HCT116 (cell line): ENCODE measurements around the gene IL1RAP. TPM values are rescaled to one million over a fixed set of nuclear protein-coding genes. Genes with fewer than 3 reads are reported as not detected.

Experiments
- ATAC-seq: fragments of 200-7000 bp; cut with Tn5 transposase; 2 replicates; pipeline ENCODE4 v1.9.1; 2020; ENCODE audit warnings: mild to moderate bottlenecking, moderate library complexity
- BruUV-seq: library from RNA; stranded (reverse); fragments of 400-500 nt; replicated peaks from 2 replicates; lab custom pipeline; 2021; lab: Mats Ljungman, UMichigan
- CTCF ChIA-PET: fragments of 300-600 bp; sonication (Branson Sonifier 250); formaldehyde crosslinking; loops from one replicate; lab custom pipeline; 2021; ENCODE audit warnings: antibody characterized with exemption; lab: Charles Lee
- POLR2A ChIA-PET: fragments of 300-600, 350-600 bp; sonication (Branson Sonifier 250); formaldehyde crosslinking; loops from one replicate; lab custom pipeline; 2021; ENCODE audit warnings: antibody characterized with exemption; lab: Charles Lee
- RAD21 ChIA-PET, 2 experiments: fragments of 300-600 bp; sonication (Branson Sonifier 250); formaldehyde crosslinking; loops; one replicate each; lab custom pipeline; 2023; ENCODE audit warnings: low total read pairs in 2 of 2; ENCODE audit not compliant: uncharacterized antibody in 2 of 2, unreplicated experiment in 2 of 2, low non-redundant PET in 1 of 2; lab: Charles Lee
- DNase-seq: peaks from one replicate; pipeline ENCODE4 v3.0.0-alpha.2; 2010; ENCODE audit warnings: low read depth, low spot score
- H2AFZ ChIP-seq: fragments of 200-600 bp; shearing (Covaris generic), sonication (generic); 2 replicates; pipeline ENCODE4 v1.6.1; 2017; ENCODE audit warnings: low read depth, mixed run types, mixed read lengths, antibody characterized with exemption, low read length; ENCODE audit not compliant: poor library complexity, severe bottlenecking
- H3K27ac ChIP-seq: 2 replicates; pipeline ENCODE4 v1.5.1; 2012; ENCODE audit warnings: low read depth, low read length
- H3K27me3 ChIP-seq: fragments of 200-600 bp; sonication (generic); 2 replicates; pipeline ENCODE4 v1.6.1; 2016; ENCODE audit warnings: mixed run types, low read length, mixed read lengths; ENCODE audit not compliant: insufficient read depth
- H3K36me3 ChIP-seq, 2 experiments: fragments of 200-500 bp in 1 of 2; fragments of 200-600 bp in 1 of 2; sonication (Bioruptor generic) in 1 of 2; sonication (generic) in 1 of 2; 2 replicates each; pipeline versions ENCODE4 v1.5.1 to v1.6.1; 2014 to 2016; ENCODE audit warnings: low read length in 2 of 2, inconsistent platforms in 1 of 2, mixed read lengths in 1 of 2, mixed run types in 1 of 2; ENCODE audit not compliant: insufficient read depth in 2 of 2, control insufficient read depth in 1 of 2
- H3K4me1 ChIP-seq, 2 experiments: fragments of 200-600 bp in 1 of 2; sonication (generic) in 1 of 2; 2 replicates each; pipeline versions ENCODE4 v1.5.1 to v1.6.1; 2012 to 2017; ENCODE audit warnings: low read length in 2 of 2, inconsistent platforms in 1 of 2, mild to moderate bottlenecking in 1 of 2, mixed read lengths in 1 of 2, mixed run types in 1 of 2, moderate library complexity in 1 of 2; ENCODE audit not compliant: insufficient read depth in 2 of 2, control insufficient read depth in 1 of 2
- H3K4me2 ChIP-seq: fragments of 200-600 bp; sonication (generic); 2 replicates; pipeline ENCODE4 v1.6.1; 2017; ENCODE audit warnings: mixed run types, low read length, mixed read lengths
- H3K4me3 ChIP-seq, 2 experiments: fragments of 200-600 bp in 1 of 2; sonication (generic) in 1 of 2; replicated peaks in 1 of 2; 2 replicates each; pipeline ENCODE4 v1.5.1; 2011 to 2016; ENCODE audit warnings: low read length in 2 of 2, control low read depth in 1 of 2, low read depth in 1 of 2, mild to moderate bottlenecking in 1 of 2, mixed read lengths in 1 of 2, mixed run types in 1 of 2
- H3K79me2 ChIP-seq: fragments of 200-600 bp; sonication (generic); 2 replicates; pipeline ENCODE4 v1.6.1; 2017; ENCODE audit warnings: mild to moderate bottlenecking, mixed run types, low read length, moderate library complexity, mixed read lengths; ENCODE audit not compliant: insufficient read depth
- H3K9ac ChIP-seq: fragments of 200-600 bp; sonication (generic); 2 replicates; pipeline ENCODE4 v1.6.1; 2016; ENCODE audit warnings: low read length, mixed read lengths
- H3K9me2 ChIP-seq: fragments of 200-600 bp; sonication (generic), shearing (Covaris generic); 2 replicates; pipeline ENCODE4 v1.6.1; 2017; ENCODE audit warnings: mixed run types, mild to moderate bottlenecking, moderate library complexity; ENCODE audit not compliant: insufficient read depth
- H3K9me3 ChIP-seq, 2 experiments: fragments of 200-500 bp in 1 of 2; fragments of 200-600 bp in 1 of 2; sonication (Bioruptor generic) in 1 of 2; sonication (generic) in 1 of 2; 2 replicates each; pipeline ENCODE4 v1.6.1; 2014 to 2017; ENCODE audit warnings: low read length in 2 of 2, mixed read lengths in 2 of 2, inconsistent platforms in 1 of 2, low read depth in 1 of 2, mild to moderate bottlenecking in 1 of 2, mixed run types in 1 of 2, moderate library complexity in 1 of 2; ENCODE audit not compliant: control insufficient read depth in 1 of 2, insufficient read depth in 1 of 2
- H4K20me1 ChIP-seq: fragments of 200-600 bp; sonication (generic), shearing (Covaris generic); 2 replicates; pipeline ENCODE4 v1.6.1; 2017; ENCODE audit warnings: mixed run types, mild to moderate bottlenecking, moderate library complexity; ENCODE audit not compliant: insufficient read depth
- ATF3 ChIP-seq: IDR thresholded peaks from 2 replicates; pipeline ENCODE4 v1.6.1; 2012
- CBX3 ChIP-seq: IDR thresholded peaks from 2 replicates; pipeline ENCODE4 v1.6.1; 2012; ENCODE audit warnings: low read depth
- EGR1 ChIP-seq: IDR thresholded peaks from 2 replicates; pipeline ENCODE4 v1.6.1; 2012; ENCODE audit warnings: low read depth
- ELF1 ChIP-seq: IDR thresholded peaks from 2 replicates; pipeline ENCODE4 v1.6.1; 2012; ENCODE audit warnings: low read depth, borderline replicate concordance
- EZH2 ChIP-seq: fragments of 200-600 bp; sonication (generic); IDR thresholded peaks from 2 replicates; pipeline ENCODE4 v1.6.1; 2017; ENCODE audit warnings: antibody characterized with exemption, mixed run types
- EZH2phosphoT487 ChIP-seq: fragments of 200-600 bp; IDR thresholded peaks from 2 replicates; pipeline ENCODE4 v1.6.1; 2018; ENCODE audit warnings: antibody characterized with exemption, borderline replicate concordance
- FOSL1 ChIP-seq: IDR thresholded peaks from 2 replicates; pipeline ENCODE4 v1.6.1; 2012; ENCODE audit warnings: low read depth
- MAX ChIP-seq: IDR thresholded peaks from 2 replicates; pipeline ENCODE4 v1.6.1; 2012
- POLR2A ChIP-seq: IDR thresholded peaks from 2 replicates; pipeline ENCODE4 v1.7.0; 2011; ENCODE audit warnings: borderline replicate concordance; ENCODE audit not compliant: insufficient read depth, insufficient read length; ENCODE audit errors: extremely low read depth
- REST ChIP-seq: IDR thresholded peaks from 2 replicates; pipeline ENCODE4 v1.6.1; 2012; ENCODE audit warnings: low read depth
- SIN3A ChIP-seq: IDR thresholded peaks from 2 replicates; pipeline ENCODE4 v1.6.1; 2012; ENCODE audit warnings: low read depth
- SP1 ChIP-seq: IDR thresholded peaks from 2 replicates; pipeline ENCODE4 v1.6.1; 2012; ENCODE audit warnings: low read depth
- SRF ChIP-seq: IDR thresholded peaks from 2 replicates; pipeline ENCODE4 v1.6.1; 2012; ENCODE audit warnings: low read depth
- TCF7L2 ChIP-seq: IDR thresholded peaks from 2 replicates; pipeline ENCODE4 v1.7.0; 2011; ENCODE audit warnings: borderline replicate concordance, inconsistent platforms; ENCODE audit not compliant: insufficient read depth, insufficient read length; ENCODE audit errors: extremely low read depth
- YY1 ChIP-seq: IDR thresholded peaks from 2 replicates; pipeline ENCODE4 v1.6.1; 2011; ENCODE audit warnings: low read length, low read depth, moderate library complexity, mild to moderate bottlenecking; ENCODE audit not compliant: insufficient replicate concordance; ENCODE audit errors: extremely low read depth
- ZBTB33 ChIP-seq: IDR thresholded peaks from 2 replicates; pipeline ENCODE4 v1.6.1; 2011; ENCODE audit warnings: mild to moderate bottlenecking, low read length, moderate library complexity; ENCODE audit not compliant: insufficient replicate concordance; ENCODE audit errors: extremely low read depth
- ZFX ChIP-seq: fragments of 450-650 bp; IDR thresholded peaks from 2 replicates; pipeline ENCODE4 v1.6.1; 2017
- intact Hi-C: fragments of 100-400 bp; cut with micrococcal nuclease; formaldehyde crosslinking; loops from 2 replicates; pipeline ENCODE4 v1.10.0; 2022
- total RNA-seq: library from RNA; stranded (reverse); gene quantifications from one replicate; pipeline ENCODE4 v1.2.1, GENCODE V29; 2021; ENCODE audit not compliant: unreplicated experiment

IL1RAP gene
- total RNA-seq, 1 experiment from 2014 or later: 5.8 TPM

GRCh38 chr3:190589326-190589725, 75.4 kb downstream of the IL1RAP start:
- intact Hi-C loops: no loop called here
- no peak overlapping the region for H3K9ac ChIP-seq
- no peak for TF ChIP-seq ZFX
- no peak for TF ChIP-seq SP1
- TF ChIP-seq, all 23 proteins: peak for 0
- Histone ChIP-seq H3K79me2 (no peaks in the 10 kb centered on the region), H4K20me1 (no peaks in the 10 kb centered on the region), H3K4me1 (peaks cover 11 to 25% of the 10 kb centered on the region in 2 experiments), H3K9me2 (no peaks in the 10 kb centered on the region), H3K4me3 (no peak overlapping the region), H3K4me2 (no peak overlapping the region), H3K9me3 (no peaks in the 10 kb centered on the region), H3K27me3 (no peaks in the 10 kb centered on the region), H3K27ac (no peak overlapping the region), H2AFZ (no peak overlapping the region), H3K36me3 (no peaks in the 10 kb centered on the region)
- CTCF ChIA-PET: no interaction called here
- DNase-seq (no peak), ATAC-seq (no peak)
- BruUV-seq: no TSS peak
- POLR2A ChIA-PET: no interaction called here
- RAD21 ChIA-PET: no interaction called here

- DNase-seq (no peak), ATAC-seq (no peak)
- no peaks in the 10 kb centered on the region for H3K9me3 ChIP-seq
- no peak overlapping the region for H3K9ac ChIP-seq
- H3K27ac ChIP-seq: no peak overlapping the region
- H3K4me1 ChIP-seq: peaks cover 7 to 13% of the 10 kb centered on the region in 2 experiments
- H3K4me3 ChIP-seq: no peak overlapping the region
- POLR2A ChIA-PET: no interaction called here
- H3K36me3 ChIP-seq: no peaks in the 10 kb centered on the region
- no peak overlapping the region for H2AFZ ChIP-seq
- H3K4me2 ChIP-seq: no peak overlapping the region
- H3K79me2 ChIP-seq: no peaks in the 10 kb centered on the region
- RAD21 ChIA-PET: no interaction called here
- CTCF ChIA-PET: no interaction called here
- H3K27me3 ChIP-seq: no peaks in the 10 kb centered on the region
- no peaks in the 10 kb centered on the region for H3K9me2 ChIP-seq
- no peaks in the 10 kb centered on the region for H4K20me1 ChIP-seq
- BruUV-seq: no TSS peak
- intact Hi-C loops: no loop called here
- TF ChIP-seq SP1 (no peak), ELF1 (no peak), EZH2phosphoT487 (no peak), REST (no peak), ATF3 (no peak), SIN3A (no peak), ZFX (no peak), FOSL1 (no peak), EGR1 (no peak), ZBTB33 (no peak), CBX3 (no peak), POLR2A (no peak), TCF7L2 (no peak), SRF (no peak), YY1 (no peak), EZH2 (no peak), MAX (no peak)
Measured at GRCh38 chr3:190591080-190591479, 77.2 kb downstream of the IL1RAP start.
